ENCODE measurements around the gene EIPR1.

Gene EIPR1

GRCh38 chr2:3256605-3257004 lies 121.0 kb downstream of the EIPR1 start:
- Histone ChIP-seq H3K4me3 (ENCODE audit: low read length) (no peak overlapping the region), H3K9me3 (replicated peaks; ENCODE audit: low read length) (no peaks in the 10 kb centered on the region), H3K36me3 (ENCODE audit: insufficient read depth, low read length) (no peaks in the 10 kb centered on the region), H3K9ac (ENCODE audit: low read depth, low read length) (no peak overlapping the region), H3K4me2 (ENCODE audit: low read length) (no peak overlapping the region), H3K4me1 (ENCODE audit: control insufficient read depth, insufficient read depth, low read length) (no peaks in the 10 kb centered on the region), H3K27me3 (ENCODE audit: control insufficient read depth, insufficient read depth, low read length) (no peaks in the 10 kb centered on the region)

- Histone ChIP-seq H3K27me3 (ENCODE audit: control insufficient read depth, insufficient read depth, low read length) (no peaks in the 10 kb centered on the region), H3K9ac (ENCODE audit: low read depth, low read length) (no peak overlapping the region), H3K4me1 (ENCODE audit: control insufficient read depth, insufficient read depth, low read length) (no peaks in the 10 kb centered on the region), H3K4me3 (ENCODE audit: low read length) (no peak overlapping the region), H3K9me3 (replicated peaks; ENCODE audit: low read length) (no peaks in the 10 kb centered on the region), H3K36me3 (ENCODE audit: insufficient read depth, low read length) (no peaks in the 10 kb centered on the region), H3K4me2 (ENCODE audit: low read length) (no peak overlapping the region)
Measured at GRCh38 chr2:3256157-3256556, 121.5 kb downstream of the EIPR1 start.

GRCh38 chr2:3254442-3254941 lies 123.1 kb downstream of the EIPR1 start:
- H3K27me3 ChIP-seq (ENCODE audit: control insufficient read depth, insufficient read depth, low read length): no peaks in the 10 kb centered on the region
- no peaks in the 10 kb centered on the region for H3K9me3 ChIP-seq (replicated peaks; ENCODE audit: low read length)
- H3K4me3 ChIP-seq (ENCODE audit: low read length): no peak overlapping the region
- H3K4me1 ChIP-seq (ENCODE audit: control insufficient read depth, insufficient read depth, low read length): no peaks in the 10 kb centered on the region
- no peaks in the 10 kb centered on the region for H3K36me3 ChIP-seq (ENCODE audit: insufficient read depth, low read length)
- H3K4me2 ChIP-seq (ENCODE audit: low read length): no peak overlapping the region
- H3K9ac ChIP-seq (ENCODE audit: low read depth, low read length): no peak overlapping the region

- no peaks in the 10 kb centered on the region for H3K9me3 ChIP-seq (replicated peaks; ENCODE audit: low read length)
- H3K4me1 ChIP-seq (ENCODE audit: control insufficient read depth, insufficient read depth, low read length): no peaks in the 10 kb centered on the region
- H3K27me3 ChIP-seq (ENCODE audit: control insufficient read depth, insufficient read depth, low read length): no peaks in the 10 kb centered on the region
- H3K4me3 ChIP-seq (ENCODE audit: low read length): no peak overlapping the region
- no peak overlapping the region for H3K4me2 ChIP-seq (ENCODE audit: low read length)
- no peaks in the 10 kb centered on the region for H3K36me3 ChIP-seq (ENCODE audit: insufficient read depth, low read length)
- H3K9ac ChIP-seq (ENCODE audit: low read depth, low read length): no peak overlapping the region
Measured at GRCh38 chr2:3253913-3254441, 123.6 kb downstream of the EIPR1 start.

- Histone ChIP-seq H3K27me3 (ENCODE audit: control insufficient read depth, insufficient read depth, low read length) (no peaks in the 10 kb centered on the region), H3K4me1 (ENCODE audit: control insufficient read depth, insufficient read depth, low read length) (no peaks in the 10 kb centered on the region)
Measured at GRCh38 chr2:3251946-3252345, 125.7 kb downstream of the EIPR1 start.

GRCh38 chr2:3249476-3249962 lies 128.1 kb downstream of the EIPR1 start:
- no peak overlapping the region for H3K4me3 ChIP-seq (ENCODE audit: low read length)
- H3K27me3 ChIP-seq (ENCODE audit: control insufficient read depth, insufficient read depth, low read length): no peaks in the 10 kb centered on the region
- H3K4me2 ChIP-seq (ENCODE audit: low read length): no peak overlapping the region
- H3K9me3 ChIP-seq (replicated peaks; ENCODE audit: low read length): no peaks in the 10 kb centered on the region
- no peaks in the 10 kb centered on the region for H3K4me1 ChIP-seq (ENCODE audit: control insufficient read depth, insufficient read depth, low read length)
- H3K9ac ChIP-seq (ENCODE audit: low read depth, low read length): no peak overlapping the region
- H3K36me3 ChIP-seq (ENCODE audit: insufficient read depth, low read length): no peaks in the 10 kb centered on the region

More at GRCh38 chr2:3251946-3252345, 125.7 kb downstream of the EIPR1 start:
- Histone ChIP-seq H3K9ac (ENCODE audit: low read depth, low read length) (no peak overlapping the region), H3K4me2 (ENCODE audit: low read length) (no peak overlapping the region), H3K36me3 (ENCODE audit: insufficient read depth, low read length) (no peaks in the 10 kb centered on the region), H3K4me3 (ENCODE audit: low read length) (no peak overlapping the region), H3K9me3 (replicated peaks; ENCODE audit: low read length) (no peaks in the 10 kb centered on the region)

- no peaks in the 10 kb centered on the region for H3K27me3 ChIP-seq (ENCODE audit: control insufficient read depth, insufficient read depth, low read length)
- H3K4me2 ChIP-seq (ENCODE audit: low read length): no peak overlapping the region
- H3K36me3 ChIP-seq (ENCODE audit: insufficient read depth, low read length): no peaks in the 10 kb centered on the region
- no peaks in the 10 kb centered on the region for H3K4me1 ChIP-seq (ENCODE audit: control insufficient read depth, insufficient read depth, low read length)
- H3K9ac ChIP-seq (ENCODE audit: low read depth, low read length): no peak overlapping the region
- H3K4me3 ChIP-seq (ENCODE audit: low read length): no peak overlapping the region
- H3K9me3 ChIP-seq (replicated peaks; ENCODE audit: low read length): no peaks in the 10 kb centered on the region
Measured at GRCh38 chr2:3248754-3249475, 128.7 kb downstream of the EIPR1 start.

- H3K36me3 ChIP-seq (ENCODE audit: insufficient read depth, low read length): no peaks in the 10 kb centered on the region
- no peaks in the 10 kb centered on the region for H3K27me3 ChIP-seq (ENCODE audit: control insufficient read depth, insufficient read depth, low read length)
- no peak overlapping the region for H3K4me3 ChIP-seq (ENCODE audit: low read length)
- no peak overlapping the region for H3K4me2 ChIP-seq (ENCODE audit: low read length)
- no peaks in the 10 kb centered on the region for H3K9me3 ChIP-seq (replicated peaks; ENCODE audit: low read length)
- H3K9ac ChIP-seq (ENCODE audit: low read depth, low read length): no peak overlapping the region
- H3K4me1 ChIP-seq (ENCODE audit: control insufficient read depth, insufficient read depth, low read length): no peaks in the 10 kb centered on the region
Measured at GRCh38 chr2:3246928-3247714, 130.5 kb downstream of the EIPR1 start.

GRCh38 chr2:3246406-3246805 lies 131.2 kb downstream of the EIPR1 start:
- Histone ChIP-seq H3K4me3 (ENCODE audit: low read length) (no peak overlapping the region), H3K9me3 (replicated peaks; ENCODE audit: low read length) (no peaks in the 10 kb centered on the region), H3K36me3 (ENCODE audit: insufficient read depth, low read length) (no peaks in the 10 kb centered on the region), H3K4me1 (ENCODE audit: control insufficient read depth, insufficient read depth, low read length) (no peaks in the 10 kb centered on the region), H3K4me2 (ENCODE audit: low read length) (no peak overlapping the region), H3K9ac (ENCODE audit: low read depth, low read length) (no peak overlapping the region), H3K27me3 (ENCODE audit: control insufficient read depth, insufficient read depth, low read length) (no peaks in the 10 kb centered on the region)

- no peak overlapping the region for H3K4me2 ChIP-seq (ENCODE audit: low read length)
- H3K9me3 ChIP-seq (replicated peaks; ENCODE audit: low read length): no peaks in the 10 kb centered on the region
- no peak overlapping the region for H3K9ac ChIP-seq (ENCODE audit: low read depth, low read length)
- no peaks in the 10 kb centered on the region for H3K4me1 ChIP-seq (ENCODE audit: control insufficient read depth, insufficient read depth, low read length)
- H3K27me3 ChIP-seq (ENCODE audit: control insufficient read depth, insufficient read depth, low read length): no peaks in the 10 kb centered on the region
- H3K36me3 ChIP-seq (ENCODE audit: insufficient read depth, low read length): no peaks in the 10 kb centered on the region
- no peak overlapping the region for H3K4me3 ChIP-seq (ENCODE audit: low read length)
Measured at GRCh38 chr2:3244486-3244885, 133.1 kb downstream of the EIPR1 start.

- Histone ChIP-seq H3K27me3 (ENCODE audit: control insufficient read depth, insufficient read depth, low read length) (no peaks in the 10 kb centered on the region), H3K4me2 (ENCODE audit: low read length) (no peak overlapping the region), H3K4me3 (ENCODE audit: low read length) (no peak overlapping the region), H3K9ac (ENCODE audit: low read depth, low read length) (no peak overlapping the region), H3K4me1 (ENCODE audit: control insufficient read depth, insufficient read depth, low read length) (no peaks in the 10 kb centered on the region), H3K9me3 (replicated peaks; ENCODE audit: low read length) (no peaks in the 10 kb centered on the region), H3K36me3 (ENCODE audit: insufficient read depth, low read length) (no peaks in the 10 kb centered on the region)
Measured at GRCh38 chr2:3243804-3244203, 133.8 kb downstream of the EIPR1 start.
